Body of pancreas (tissue), 4 donors: Measurements from ENCODE around the gene C3orf62.

ENCODE experiments used
- CTCF ChIP-seq, 7 experiments: fragments of 450-650 bp in 4 of 7; fragments of 200-600 bp in 3 of 7; sonication (generic) in 3 of 7; IDR thresholded peaks; one replicate each; pipeline ENCODE4 v1.5.1; 2016 to 2019; ENCODE audit warnings: antibody characterized with exemption in 7 of 7
- POLR2A ChIP-seq, 3 donors: fragments of 450-650 bp; IDR thresholded peaks; one replicate each; pipeline ENCODE4 v1.6.1; 2016; ENCODE audit warnings: antibody characterized with exemption in 3 of 3, mild to moderate bottlenecking in 2 of 3

GRCh38 chr3:49260806-49261324 lies 16.2 kb downstream of the C3orf62 start:
- no peak for TF ChIP-seq POLR2A (IDR thresholded peaks at IDR 0.05)
- no peak for TF ChIP-seq CTCF (IDR thresholded peaks at IDR 0.05)
